Pulmonary artery endothelial cell (primary cell): ENCODE measurements around the gene ECM1. TPM values are rescaled to one million over a fixed set of nuclear protein-coding genes. Genes with fewer than 3 reads are reported as not detected.

Experiments
- DNase-seq: peaks from one replicate; pipeline ENCODE4 v3.0.0-alpha.2; 2011; ENCODE audit warnings: low read depth, low spot score
- total RNA-seq: library from RNA; depleted of rRNA; stranded (reverse); fragments of >200 nt; gene quantifications from 2 replicates; pipeline ENCODE4 v1.2.3, GENCODE V29; 2014

The ECM1 gene
- total RNA-seq, 1 donor from 2014 or later = 0.46 TPM

DNA sequence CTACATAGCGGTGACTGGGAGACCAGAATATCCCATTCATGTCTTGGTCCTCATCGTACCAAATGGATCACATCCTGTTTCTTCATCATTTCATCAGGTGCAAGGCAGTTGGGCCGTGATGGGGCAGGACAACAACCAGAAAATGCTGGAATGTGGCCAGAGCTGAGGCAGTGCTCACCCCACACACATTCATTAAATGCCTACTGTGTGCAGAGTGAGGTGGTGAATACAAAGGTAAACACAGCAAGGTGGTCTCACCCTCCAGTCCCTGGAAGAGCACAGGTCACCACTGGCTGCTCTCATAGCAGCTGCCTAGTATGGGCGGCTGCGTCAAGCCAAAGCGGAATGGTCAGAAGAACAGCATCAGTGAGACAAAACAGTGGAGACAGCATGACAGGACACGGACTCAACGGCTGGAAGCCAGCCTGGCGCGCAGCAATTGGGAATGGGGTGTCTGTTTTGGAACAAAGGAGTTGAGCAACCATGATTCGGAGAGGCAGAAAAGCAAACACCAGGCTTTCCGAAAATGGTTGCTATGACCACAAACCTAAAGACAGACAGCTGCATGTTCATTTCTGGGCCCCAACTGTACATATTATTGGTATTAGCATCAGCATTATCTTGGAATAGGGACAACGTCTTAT is 35.7 kb downstream of the ECM1 start:
- no peak for DNase-seq

DNA sequence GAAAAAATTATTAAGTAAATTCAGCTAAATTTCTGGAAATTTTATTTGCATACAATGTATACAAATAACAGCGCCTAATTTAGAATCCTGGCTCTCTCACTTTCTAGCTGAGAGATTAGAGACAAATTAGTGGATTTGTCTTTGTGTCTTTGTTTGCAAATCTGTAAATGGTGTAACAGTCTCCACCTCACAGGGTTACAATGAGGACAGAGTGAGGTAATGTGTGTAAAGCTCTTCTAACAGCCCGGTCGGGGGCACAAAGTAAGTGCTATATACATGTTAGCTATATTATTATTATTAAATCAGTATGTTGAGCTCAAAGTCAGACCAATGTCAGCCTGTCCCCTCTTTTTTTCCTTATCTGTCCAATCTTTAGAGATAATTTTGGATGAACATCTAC is 36.3 kb downstream of the ECM1 start:
- no peak for DNase-seq

DNA sequence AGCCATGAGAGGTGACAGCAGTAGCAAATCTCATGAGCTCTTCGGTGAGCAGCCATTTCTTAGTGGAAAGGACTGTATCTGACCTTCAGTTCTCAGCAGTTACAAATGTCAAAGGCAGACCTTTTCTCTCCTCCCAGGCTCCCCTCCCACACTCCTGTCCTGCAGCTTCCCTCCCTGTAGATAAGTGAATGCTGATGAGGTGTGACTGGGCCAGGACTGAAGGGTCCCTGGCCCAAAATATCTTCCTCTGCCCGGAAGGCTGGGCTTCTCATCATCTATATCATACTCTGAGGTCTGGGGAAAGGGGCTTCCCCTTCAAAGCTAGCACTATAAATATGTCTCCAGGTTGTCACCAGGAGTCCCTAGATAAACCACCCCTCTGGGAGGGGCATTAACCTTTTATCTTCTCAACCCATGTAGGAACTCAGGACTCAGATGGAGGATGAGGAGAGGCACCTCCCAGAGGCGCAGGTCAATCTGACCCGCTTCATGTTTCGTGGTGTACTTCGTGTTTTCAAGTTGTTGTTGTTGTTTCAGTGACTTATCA is 37.6 kb downstream of the ECM1 start:
- DNase-seq = no peak

- no peak for DNase-seq
Observed at GRCh38 chr1:150546294-150546937, 38.5 kb downstream of the ECM1 start.

DNA sequence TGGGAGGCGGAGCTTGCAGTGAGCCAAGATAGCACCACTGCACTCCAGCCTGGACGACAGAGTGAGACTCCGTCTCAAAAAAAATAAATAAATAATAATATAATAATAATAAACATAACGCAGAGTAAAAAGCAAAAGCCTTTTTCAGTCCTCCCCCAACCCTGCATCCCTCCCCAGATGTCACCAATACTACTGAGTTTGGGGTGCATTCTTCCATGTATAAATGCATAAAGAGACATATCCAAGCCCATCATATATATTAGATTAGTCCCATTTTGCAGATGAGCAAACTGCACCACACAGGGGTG is 40.4 kb downstream of the ECM1 start:
- no peak for DNase-seq

DNA sequence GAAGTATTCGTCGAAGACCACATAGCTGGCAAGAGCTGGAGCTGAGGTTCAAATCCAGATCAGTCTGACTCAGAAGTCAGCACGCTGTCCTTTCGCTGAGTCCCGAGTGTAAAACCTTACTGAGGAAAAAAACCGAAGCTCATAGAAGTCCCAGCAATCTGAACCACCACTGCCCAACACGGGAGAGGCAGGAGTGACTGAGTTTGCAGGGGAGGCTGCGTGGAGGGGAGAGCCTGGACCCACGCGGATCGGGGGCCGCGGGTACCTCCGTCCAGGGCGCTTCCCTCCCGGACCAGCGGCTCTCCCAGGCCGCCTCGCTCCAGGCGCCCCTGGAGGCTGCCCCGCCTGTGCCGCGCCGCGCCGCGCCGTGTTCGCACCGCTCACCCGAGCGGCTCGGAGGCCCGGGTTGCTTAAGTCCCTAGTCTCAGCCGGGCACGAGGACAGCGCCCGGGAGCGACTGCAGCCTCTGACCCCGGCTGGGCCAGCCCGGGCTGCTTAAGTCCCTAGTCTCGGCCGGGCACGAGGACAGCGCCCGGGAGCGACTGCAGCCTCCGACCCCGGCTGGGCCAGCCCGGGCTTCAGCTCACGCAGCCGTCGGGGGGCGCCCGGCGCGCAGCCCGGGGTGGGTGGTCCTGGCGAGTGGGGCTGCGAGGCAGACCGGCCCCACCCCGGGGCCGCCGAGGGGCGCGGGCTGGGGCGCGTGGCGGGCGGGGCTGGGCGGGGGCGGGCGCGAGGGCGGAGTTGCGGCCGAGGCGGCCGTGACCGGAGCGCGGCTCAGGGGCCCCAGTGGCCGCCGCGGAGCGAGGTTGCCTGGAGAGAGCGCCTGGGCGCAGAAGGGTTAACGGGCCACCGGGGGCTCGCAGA is 41.0 kb downstream of the ECM1 start, which contains the start of gene ADAMTSL4:
ADAMTSL4 (plus strand) TSS at position 777 of the 864 bp plus-strand sequence. CDS start 2,881 bp downstream, outside the sequence.
- no peak for DNase-seq

- DNase-seq = no peak
Observed at GRCh38 chr1:150549496-150550221, 41.8 kb downstream of the ECM1 start.

DNA sequence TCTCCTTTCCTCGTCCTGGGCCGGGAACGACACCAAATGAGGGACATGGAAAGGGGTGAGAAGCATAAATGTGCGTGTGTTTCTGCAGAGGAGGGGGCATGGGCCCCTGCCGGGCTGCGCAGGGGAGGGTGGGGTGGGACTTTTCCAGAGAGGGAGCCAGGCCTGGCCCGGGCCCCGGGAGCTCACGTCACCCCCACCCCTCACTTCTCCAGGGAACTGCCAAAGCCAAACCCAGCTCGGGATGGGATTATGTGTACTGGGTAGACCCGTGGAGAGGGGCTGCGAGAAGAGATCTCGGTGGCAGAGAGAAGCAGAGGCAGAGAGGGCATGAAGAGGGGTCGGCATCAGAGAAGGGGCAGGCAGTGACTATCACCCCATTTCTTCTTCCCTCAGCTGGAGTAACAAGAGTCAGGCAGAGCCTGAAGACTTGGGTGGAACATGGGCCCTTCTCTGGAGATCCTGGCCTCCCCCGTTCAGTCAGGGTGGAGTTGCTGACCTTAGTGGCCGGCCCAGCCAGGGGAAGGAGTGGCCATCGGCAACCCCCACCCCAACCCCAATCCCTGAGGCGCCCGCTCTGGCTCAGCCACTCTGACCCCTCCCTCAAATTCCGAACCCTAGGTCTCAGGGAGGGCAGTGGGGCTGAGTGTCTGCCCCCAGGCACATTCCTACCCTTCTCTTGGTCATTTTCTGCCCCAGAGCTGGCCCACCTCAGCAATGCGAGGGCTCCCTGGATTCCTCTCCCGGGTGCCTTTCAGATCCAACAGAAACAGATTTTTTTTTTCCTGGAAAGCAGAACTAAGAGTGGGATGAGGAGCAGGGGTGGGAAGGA is 42.5 kb downstream of the ECM1 start:
- no peak for DNase-seq

DNA sequence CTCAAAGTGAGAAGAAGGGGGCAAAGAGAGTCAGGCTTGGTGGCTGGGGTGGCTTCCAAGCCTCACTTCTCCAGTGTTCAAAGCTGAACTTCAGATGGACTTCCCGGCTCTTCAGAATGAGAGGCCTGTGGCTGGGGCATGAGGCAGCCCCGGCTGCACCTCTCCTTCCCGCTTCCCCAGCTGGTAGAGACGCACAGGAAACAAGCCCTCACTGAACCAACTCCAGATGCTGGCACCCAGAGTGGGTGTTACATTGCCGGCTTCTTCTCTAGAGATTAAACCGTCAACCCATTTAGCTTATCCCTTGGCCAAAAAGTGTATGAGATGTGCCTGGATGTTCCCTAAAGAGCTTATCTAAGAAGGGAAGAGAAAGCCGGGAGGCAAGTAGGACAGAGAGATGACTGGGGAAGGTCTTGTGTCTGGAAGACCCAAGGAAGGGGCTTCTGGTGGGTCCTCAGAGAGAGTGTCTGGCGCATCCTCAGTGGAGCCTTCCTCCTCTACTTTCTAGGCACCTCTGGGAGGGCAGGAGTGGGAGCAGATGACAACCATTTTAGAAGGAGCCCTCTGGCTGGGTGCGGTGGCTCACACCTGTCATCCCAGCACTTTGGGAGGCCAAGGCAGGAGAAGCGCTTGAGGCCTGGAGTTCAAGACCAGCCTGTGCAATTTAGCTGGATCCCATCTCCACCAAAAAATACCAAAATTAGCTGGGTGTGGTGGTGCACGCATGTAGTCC is 43.3 kb downstream of the ECM1 start:
- no peak for DNase-seq

DNA sequence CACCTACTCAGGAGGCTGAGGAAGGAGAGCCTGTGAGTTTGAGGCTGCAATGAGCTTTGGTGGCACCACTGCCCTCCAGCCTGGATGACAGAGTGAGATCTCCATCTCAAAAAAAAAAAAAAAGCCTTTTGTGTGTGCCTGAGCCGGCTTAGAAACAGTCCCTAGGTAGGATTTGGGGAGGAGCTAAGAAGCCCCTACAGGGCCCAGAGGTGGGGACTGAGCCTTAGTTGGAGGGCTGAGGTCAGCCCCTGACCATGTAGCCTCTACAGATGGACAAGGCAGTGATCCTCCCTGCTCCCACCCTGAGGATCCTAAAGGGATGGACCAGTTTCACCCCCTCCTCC is 43.8 kb downstream of the ECM1 start:
- no peak for DNase-seq

DNA sequence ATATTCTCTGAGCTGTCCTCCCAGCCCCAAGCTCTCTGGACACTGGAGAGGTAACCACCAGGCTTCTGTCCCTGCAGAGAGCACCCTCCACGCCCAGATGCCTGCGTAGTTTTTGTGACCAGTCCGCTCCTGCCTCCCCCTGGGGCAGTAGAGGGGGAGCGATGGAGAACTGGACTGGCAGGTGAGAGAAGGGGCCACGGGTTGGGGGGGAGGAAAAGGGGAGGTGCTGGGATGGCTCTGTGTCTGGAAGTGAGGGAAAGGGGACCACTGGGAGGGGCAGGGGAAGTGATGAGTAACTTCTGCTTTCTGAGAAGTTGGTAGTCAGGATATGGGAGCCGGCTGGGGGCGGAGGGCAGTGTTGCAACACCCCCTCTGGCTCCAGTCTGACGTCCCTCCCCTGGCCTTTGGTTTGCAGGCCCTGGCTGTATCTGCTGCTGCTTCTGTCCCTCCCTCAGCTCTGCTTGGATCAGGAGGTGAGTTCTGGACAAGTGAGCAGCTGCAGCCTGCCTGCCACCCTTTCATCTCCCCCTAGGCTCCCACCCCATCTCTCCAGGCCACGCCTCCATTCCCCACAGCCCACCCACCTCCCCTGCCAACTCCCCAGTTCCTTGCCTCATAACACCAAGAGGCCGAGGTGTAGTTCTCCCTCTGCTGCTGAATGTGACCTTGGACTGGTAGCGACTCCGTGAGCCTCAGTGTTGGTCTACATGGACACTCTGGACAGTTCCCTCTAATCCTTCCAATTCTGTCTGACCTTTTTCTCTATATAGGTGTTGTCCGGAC is 44.4 kb downstream of the ECM1 start:
- no peak for DNase-seq

- DNase-seq = no peak
Observed at GRCh38 chr1:150552911-150553289, 45.0 kb downstream of the ECM1 start.

DNA sequence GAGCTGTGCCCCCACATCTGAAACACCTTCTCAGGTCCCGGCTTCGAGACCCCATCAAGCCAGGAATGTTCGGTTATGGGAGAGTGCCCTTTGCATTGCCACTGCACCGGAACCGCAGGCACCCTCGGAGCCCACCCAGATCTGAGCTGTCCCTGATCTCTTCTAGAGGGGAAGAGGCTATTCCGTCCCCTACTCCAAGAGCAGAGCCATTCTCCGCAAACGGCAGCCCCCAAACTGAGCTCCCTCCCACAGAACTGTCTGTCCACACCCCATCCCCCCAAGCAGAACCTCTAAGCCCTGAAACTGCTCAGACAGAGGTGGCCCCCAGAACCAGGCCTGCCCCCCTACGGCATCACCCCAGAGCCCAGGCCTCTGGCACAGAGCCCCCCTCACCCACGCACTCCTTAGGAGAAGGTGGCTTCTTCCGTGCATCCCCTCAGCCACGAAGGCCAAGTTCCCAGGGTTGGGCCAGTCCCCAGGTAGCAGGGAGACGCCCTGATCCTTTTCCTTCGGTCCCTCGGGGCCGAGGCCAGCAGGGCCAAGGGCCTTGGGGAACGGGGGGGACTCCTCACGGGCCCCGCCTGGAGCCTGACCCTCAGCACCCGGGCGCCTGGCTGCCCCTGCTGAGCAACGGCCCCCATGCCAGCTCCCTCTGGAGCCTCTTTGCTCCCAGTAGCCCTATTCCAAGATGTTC is 45.6 kb downstream of the ECM1 start:
- DNase-seq = no peak

DNA sequence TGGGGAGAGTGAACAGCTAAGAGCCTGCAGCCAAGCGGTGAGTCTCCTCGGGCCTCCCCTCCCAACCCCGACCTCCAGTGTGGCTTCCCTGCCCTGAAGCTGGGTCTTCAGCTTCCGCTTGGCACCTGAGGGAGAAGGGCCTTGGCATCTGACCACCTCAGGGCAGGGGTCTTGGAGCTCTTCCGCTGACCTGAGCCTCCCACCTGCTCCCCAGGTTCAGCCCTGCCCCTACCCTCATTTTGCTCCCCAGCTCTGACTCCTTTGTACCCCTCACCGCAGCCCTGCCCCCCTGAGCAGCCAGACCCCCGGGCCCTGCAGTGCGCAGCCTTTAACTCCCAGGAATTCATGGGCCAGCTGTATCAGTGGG is 46.2 kb downstream of the ECM1 start:
- no peak for DNase-seq

- DNase-seq = no peak
Observed at GRCh38 chr1:150555198-150555970, 47.5 kb downstream of the ECM1 start.

DNA sequence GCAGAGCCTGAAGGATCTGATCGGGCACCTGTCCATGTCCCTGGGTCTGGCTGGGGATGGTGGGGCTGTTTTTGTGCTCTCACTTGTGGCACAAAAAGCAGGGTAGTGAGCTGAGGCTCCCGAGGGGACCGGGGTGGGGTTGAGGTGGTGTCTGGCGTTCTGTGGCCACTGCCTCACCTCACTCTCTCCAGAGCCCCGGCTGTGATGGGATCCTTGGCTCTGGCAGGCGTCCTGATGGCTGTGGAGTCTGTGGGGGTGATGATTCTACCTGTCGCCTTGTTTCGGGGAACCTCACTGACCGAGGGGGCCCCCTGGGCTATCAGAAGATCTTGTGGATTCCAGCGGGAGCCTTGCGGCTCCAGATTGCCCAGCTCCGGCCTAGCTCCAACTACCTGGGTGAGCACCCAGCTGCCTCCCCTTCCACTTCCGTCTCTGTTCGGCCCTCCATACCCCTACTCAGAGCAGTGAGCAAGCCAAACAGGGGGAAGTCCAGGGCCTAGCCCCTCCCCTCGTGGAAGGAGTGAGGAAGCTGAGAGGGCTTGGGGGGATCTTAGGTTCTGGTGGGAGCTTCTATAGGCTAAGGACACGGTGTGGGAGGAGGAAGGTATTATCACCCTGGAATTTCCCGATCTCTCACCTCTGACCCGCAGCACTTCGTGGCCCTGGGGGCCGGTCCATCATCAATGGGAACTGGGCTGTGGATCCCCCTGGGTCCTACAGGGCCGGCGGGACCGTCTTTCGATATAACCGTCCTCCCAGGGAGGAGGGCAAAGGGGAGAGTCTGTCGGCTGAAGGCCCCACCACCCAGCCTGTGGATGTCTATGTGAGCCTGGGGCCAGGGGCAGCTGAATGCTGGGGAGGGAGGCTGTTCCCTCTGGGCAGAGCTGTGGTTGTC is 48.3 kb downstream of the ECM1 start:
- DNase-seq = no peak

- DNase-seq = no peak
Observed at GRCh38 chr1:150557065-150557600, 49.2 kb downstream of the ECM1 start.
